ENCODE data around the gene SHOC2. TPM values are rescaled to one million over a fixed set of nuclear protein-coding genes. Genes with fewer than 3 reads are reported as not detected.

The SHOC2 gene
- total and polyA plus RNA-seq, 2 of the 8 experiments (the other 6 are each of a cell fraction or from before 2014, with no cell fraction given): 7.6 to 28.2 TPM

DNA sequence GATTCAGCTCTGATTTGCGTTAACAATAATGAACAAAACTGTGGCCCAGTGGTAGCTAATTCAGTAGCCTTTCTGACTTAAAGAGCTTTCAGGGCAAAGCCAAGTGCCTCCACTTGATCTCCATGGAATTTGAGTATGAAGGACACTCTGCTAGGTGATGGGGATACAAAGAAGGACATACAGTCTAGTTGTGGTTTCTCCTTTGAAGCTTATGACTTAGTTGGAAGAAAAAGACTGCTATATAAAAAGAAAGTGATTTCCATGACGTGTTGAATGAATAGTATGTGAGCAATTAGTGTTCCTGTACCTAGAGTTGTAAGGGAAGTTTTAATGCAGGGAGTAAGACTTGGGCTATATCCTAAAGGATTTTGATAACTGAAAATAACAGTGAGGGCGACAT is 39.4 kb upstream of the SHOC2 start:
- ChIA-PET POLR2A (ENCODE audit: partially characterized antibody) (interaction anchor here (1.2 kb wide), 1 partner anchor 9 kb away, joined by 4 read pairs; the partner anchor contains the start of gene PDCD4), CTCF (ENCODE audit: partially characterized antibody) (interaction anchor here (0.9 to 2.0 kb wide), 2 partner anchors 14 to 37 kb away, joined by 3 to 9 read pairs; no protein-coding TSS in a partner anchor)

More for the DNA sequence above, 39.4 kb upstream of the SHOC2 start:
- Histone ChIP-seq H2BK120ac (replicated peaks; ENCODE audit: low read depth, low read length) (no peak overlapping the region), H3K9me3 (ENCODE audit: insufficient read depth in 2 of 2, low read depth in 1 of 2, low read length in 1 of 2) (no peaks in the 10 kb centered on the region), H2BK5ac (ENCODE audit: low read depth, low read length) (no peak overlapping the region), H3K27ac (ENCODE audit: low read depth, low read length) (no peak overlapping the region), H4K5ac (ENCODE audit: insufficient read length, low read depth, low read length) (no peak overlapping the region), H3K27me3 (replicated peaks in 1 of 4; ENCODE audit: control insufficient read depth in 3 of 4, extremely low read depth in 1 of 4, insufficient read depth in 3 of 4, low read length in 3 of 4) (no peaks in the 10 kb centered on the region), H3K4ac (replicated peaks; ENCODE audit: insufficient read length, low read depth, low read length) (no peak overlapping the region), H3K4me3 (ENCODE audit: extremely low read depth in 1 of 4, insufficient read depth in 2 of 4, low read depth in 3 of 4, low read length in 4 of 4) (no peak overlapping the region), H3K56ac (replicated peaks; ENCODE audit: insufficient read length, low read depth, low read length) (no peak overlapping the region), H2BK12ac (ENCODE audit: low read depth, low read length) (no peak overlapping the region), H4K8ac (ENCODE audit: extremely low read depth, insufficient read depth, low read length) (no peak overlapping the region), H3K18ac (ENCODE audit: extremely low read depth, low read length) (no peak overlapping the region), H4K20me1 (replicated peaks in 1 of 2; ENCODE audit: control insufficient read depth in 1 of 2, insufficient read depth in 2 of 2, low read length in 2 of 2) (peaks cover 0 to 2% of the 10 kb centered on the region in 2 experiments), H2BK15ac (ENCODE audit: low read length) (no peak overlapping the region), H3K4me2 (ENCODE audit: insufficient read depth in 1 of 2, low read depth in 2 of 2, low read length in 2 of 2) (no peak overlapping the region), H3K14ac (ENCODE audit: insufficient read length) (no peak overlapping the region), H3K23me2 (ENCODE audit: low read depth, low read length) (no peaks in the 10 kb centered on the region), H3K79me2 (ENCODE audit: control insufficient read depth in 1 of 2, insufficient read depth in 2 of 2, low read length in 2 of 2) (no peaks in the 10 kb centered on the region), H3K23ac (ENCODE audit: insufficient read length) (no peak overlapping the region), H3K9ac (replicated peaks in 1 of 4; ENCODE audit: extremely low read depth in 1 of 4, low read depth in 3 of 4, low read length in 3 of 4) (no peak overlapping the region), H2BK20ac (ENCODE audit: low read length) (no peak overlapping the region), H3K36me3 (ENCODE audit: control insufficient read depth in 2 of 4, insufficient read depth in 4 of 4, low read length in 3 of 4) (peaks cover 0 to 26% (median 3%) of the 10 kb centered on the region in 4 experiments; a peak in 2 of 8 replicates), H2AFZ (ENCODE audit: low read length) (no peak overlapping the region), H3K79me1 (ENCODE audit: low read depth, low read length) (no peaks in the 10 kb centered on the region; the same call in 1 of the 2 replicates), H4K91ac (replicated peaks; ENCODE audit: insufficient read length, low read length) (no peak overlapping the region), H3K4me1 (replicated peaks in 1 of 4; ENCODE audit: control insufficient read depth in 3 of 4, insufficient read depth in 4 of 4, low read length in 3 of 4) (no peaks in the 10 kb centered on the region), H2AK5ac (ENCODE audit: low read depth, low read length) (no peak overlapping the region)
- no peak for DNase-seq (ENCODE audit: low read depth in 1 of 2, low spot score in 2 of 2)
- 82% methylated on average over 3 of the region's 3 CpGs; no CpG with 5 or more reads in 1 of the 2 experiments for WGBS, 2 experiments (ENCODE audit: extremely low coverage in 1 of 2, insufficient coverage in 1 of 2, insufficient read length in 1 of 2, insufficient replicate concordance in 2 of 2, low coverage in 1 of 2, low lambda C conversion rate in 2 of 2, missing lambda C conversion rate in 1 of 2)
- TF ChIP-seq TEAD4 (IDR thresholded peaks at IDR 0.05; ENCODE audit: low read depth, low read length): no peak
- no peak for TF ChIP-seq HDAC6 (IDR thresholded peaks at IDR 0.05; ENCODE audit: low read depth, low read length)
- TF ChIP-seq CTCF (IDR thresholded peaks at IDR 0.05; ENCODE audit: control extremely low read depth in 1 of 3, insufficient read depth in 1 of 3, low read depth in 1 of 3, low read length in 3 of 3): no peak
- TF ChIP-seq BCL11A (IDR thresholded peaks at IDR 0.05; ENCODE audit: low read depth in 2 of 2, low read length in 2 of 2): no peak
- TF ChIP-seq KDM1A (IDR thresholded peaks at IDR 0.05; ENCODE audit: borderline replicate concordance, low read length): no peak
- no peak for TF ChIP-seq FOSL1 (IDR thresholded peaks at IDR 0.05; ENCODE audit: insufficient read depth, low read depth, low read length)
- no peak for TF ChIP-seq SP4 (IDR thresholded peaks at IDR 0.05; ENCODE audit: low read length)
- TF ChIP-seq, protein P1, sequence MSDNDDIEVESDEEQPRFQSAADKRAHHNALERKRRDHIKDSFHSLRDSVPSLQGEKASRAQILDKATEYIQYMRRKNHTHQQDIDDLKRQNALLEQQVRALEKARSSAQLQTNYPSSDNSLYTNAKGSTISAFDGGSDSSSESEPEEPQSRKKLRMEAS (IDR thresholded peaks at IDR 0.05): no peak
- TF ChIP-seq CREB1 (IDR thresholded peaks at IDR 0.05): no peak
- no peak for TF ChIP-seq CEBPB (IDR thresholded peaks at IDR 0.05; ENCODE audit: low read depth, low read length)
- FAIRE-seq: no peak

Data from H1 (cell line).